Osteocyte (in vitro differentiated cells): ENCODE measurements around the gene COPS3. TPM values are rescaled to one million over a fixed set of nuclear protein-coding genes. Genes with fewer than 3 reads are reported as not detected.

Source experiments
- DNase-seq: peaks from one replicate; pipeline ENCODE4 v3.0.0; 2021; ENCODE audit warnings: mixed read lengths; ENCODE audit not compliant: unreplicated experiment; ENCODE audit errors: extremely low spot score
- H3K27ac Mint-ChIP-seq: one replicate; pipeline ENCODE4 v1.8.0; 2021; ENCODE audit warnings: mild to moderate bottlenecking, mixed read lengths; ENCODE audit not compliant: unreplicated experiment
- H3K27me3 Mint-ChIP-seq: one replicate; pipeline ENCODE4 v1.8.0; 2021; ENCODE audit warnings: mixed read lengths; ENCODE audit not compliant: unreplicated experiment
- H3K36me3 Mint-ChIP-seq: one replicate; pipeline ENCODE4 v1.8.0; 2021; ENCODE audit warnings: mixed read lengths; ENCODE audit not compliant: unreplicated experiment
- H3K4me1 Mint-ChIP-seq: one replicate; pipeline ENCODE4 v1.8.0; 2021; ENCODE audit warnings: mixed read lengths; ENCODE audit not compliant: unreplicated experiment
- H3K4me3 Mint-ChIP-seq: one replicate; pipeline ENCODE4 v1.8.0; 2021; ENCODE audit warnings: mild to moderate bottlenecking, moderate library complexity, mixed read lengths; ENCODE audit not compliant: unreplicated experiment
- H3K9me3 Mint-ChIP-seq: one replicate; pipeline ENCODE4 v1.8.0; 2021; ENCODE audit warnings: mixed read lengths; ENCODE audit not compliant: unreplicated experiment
- CTCF ChIP-seq: fragments of 200-600 bp; sonication (generic); IDR thresholded peaks from 2 replicates; pipeline ENCODE4 v1.5.0; 2021; ENCODE audit warnings: antibody characterized with exemption, mild to moderate bottlenecking, moderate library complexity
- total RNA-seq: library from RNA; stranded (reverse); gene quantifications from 2 replicates; pipeline ENCODE4 v1.2.1, GENCODE V29; 2021

The COPS3 gene
- total RNA-seq, 1 donor from 2014 or later: 55.9 TPM

GRCh38 chr17:17216776-17217175 is 64.3 kb downstream of the COPS3 start:
- Mint-ChIP-seq H3K27ac (no peak overlapping the region), H3K27me3 (no peaks in the 10 kb centered on the region), H3K9me3 (no peaks in the 10 kb centered on the region), H3K36me3 (peaks cover 65% of the 10 kb centered on the region), H3K4me3 (no peak overlapping the region), H3K4me1 (no peaks in the 10 kb centered on the region)
- DNase-seq: no peak
- no peak for TF ChIP-seq CTCF

GRCh38 chr17:17216236-17216635 is 64.8 kb downstream of the COPS3 start:
- no peak overlapping the region for H3K4me3 Mint-ChIP-seq
- no peak for TF ChIP-seq CTCF
- no peak for DNase-seq
- no peaks in the 10 kb centered on the region for H3K4me1 Mint-ChIP-seq
- H3K36me3 Mint-ChIP-seq: peaks cover 62% of the 10 kb centered on the region
- no peaks in the 10 kb centered on the region for H3K9me3 Mint-ChIP-seq
- H3K27me3 Mint-ChIP-seq: no peaks in the 10 kb centered on the region
- no peak overlapping the region for H3K27ac Mint-ChIP-seq

- H3K4me1 Mint-ChIP-seq: no peaks in the 10 kb centered on the region
- no peak for TF ChIP-seq CTCF
- no peak overlapping the region for H3K4me3 Mint-ChIP-seq
- H3K9me3 Mint-ChIP-seq: no peaks in the 10 kb centered on the region
- no peak for DNase-seq
- H3K36me3 Mint-ChIP-seq: peaks cover 57% of the 10 kb centered on the region
- H3K27ac Mint-ChIP-seq: no peak overlapping the region
- no peaks in the 10 kb centered on the region for H3K27me3 Mint-ChIP-seq
These were observed 65.5 kb downstream of the COPS3 start for GRCh38 chr17:17215575-17215974.

- TF ChIP-seq CTCF: no peak
- no peak for DNase-seq
- Mint-ChIP-seq H3K9me3 (no peaks in the 10 kb centered on the region), H3K4me1 (no peaks in the 10 kb centered on the region), H3K27ac (no peak overlapping the region), H3K36me3 (peaks cover 50% of the 10 kb centered on the region), H3K27me3 (no peaks in the 10 kb centered on the region), H3K4me3 (no peak overlapping the region)
These were observed 66.2 kb downstream of the COPS3 start for GRCh38 chr17:17214646-17215436.

- Mint-ChIP-seq H3K9me3 (no peaks in the 10 kb centered on the region), H3K36me3 (peaks cover 47% of the 10 kb centered on the region), H3K4me1 (no peaks in the 10 kb centered on the region), H3K4me3 (no peak overlapping the region), H3K27me3 (no peaks in the 10 kb centered on the region), H3K27ac (no peak overlapping the region)
- DNase-seq: no peak
- no peak for TF ChIP-seq CTCF
These were observed 67.3 kb downstream of the COPS3 start for GRCh38 chr17:17213775-17214174.
